HEK293 (cell line): Measurements from ENCODE around the gene NTSR2.

Experiments
- CTCF ChIP-seq: fragments of 450-650 bp; formaldehyde crosslinking; IDR thresholded peaks from 2 replicates; pipeline ENCODE4 v1.5.1; 2016; ENCODE audit warnings: missing biosample characterization, missing genetic modification characterization
- GLI4 ChIP-seq: fragments of 450-650 bp; formaldehyde crosslinking; IDR thresholded peaks from 2 replicates; pipeline ENCODE4 v1.5.1; 2016; ENCODE audit warnings: missing biosample characterization, missing genetic modification characterization
- GLIS1 ChIP-seq: fragments of 450-650 bp; formaldehyde crosslinking; IDR thresholded peaks from 2 replicates; pipeline ENCODE4 v1.5.1; 2016; ENCODE audit warnings: missing biosample characterization, missing genetic modification characterization
- KLF10 ChIP-seq: fragments of 450-650 bp; IDR thresholded peaks from 2 replicates; pipeline ENCODE4 v1.5.1; 2018; ENCODE audit warnings: missing biosample characterization, mild to moderate bottlenecking, missing genetic modification characterization
- PRDM4 ChIP-seq: fragments of 450-650 bp; formaldehyde crosslinking; IDR thresholded peaks from 2 replicates; pipeline ENCODE4 v1.5.1; 2017; ENCODE audit warnings: missing biosample characterization, missing genetic modification characterization
- YY1 ChIP-seq: fragments of 450-650 bp; formaldehyde crosslinking; IDR thresholded peaks from 2 replicates; pipeline ENCODE4 v1.5.1; 2018; ENCODE audit warnings: missing biosample characterization, missing genetic modification characterization
- ZBTB11 ChIP-seq: fragments of 450-650 bp; formaldehyde crosslinking; conservative IDR thresholded peaks from 2 replicates; pipeline ENCODE4 v1.5.1; 2016; ENCODE audit warnings: low read depth, missing biosample characterization, missing genetic modification characterization
- ZFP37 ChIP-seq: fragments of 450-650 bp; formaldehyde crosslinking; IDR thresholded peaks from 2 replicates; pipeline ENCODE4 v1.5.1; 2016; ENCODE audit warnings: missing biosample characterization, missing genetic modification characterization
- ZIC2 ChIP-seq: fragments of 450-650 bp; formaldehyde crosslinking; IDR thresholded peaks from 2 replicates; pipeline ENCODE4 v1.5.1; 2016; ENCODE audit warnings: missing biosample characterization, missing genetic modification characterization
- ZNF391 ChIP-seq: fragments of 450-650 bp; formaldehyde crosslinking; IDR thresholded peaks from 2 replicates; pipeline ENCODE4 v1.5.1; 2016; ENCODE audit warnings: low read depth, missing biosample characterization, missing genetic modification characterization, borderline replicate concordance
- ZNF561 ChIP-seq: fragments of 450-650 bp; IDR thresholded peaks from 2 replicates; pipeline ENCODE4 v1.5.1; 2018; ENCODE audit warnings: missing biosample characterization, missing genetic modification characterization, borderline replicate concordance
- ZNF776 ChIP-seq: fragments of 450-650 bp; formaldehyde crosslinking; IDR thresholded peaks from 2 replicates; pipeline ENCODE4 v1.5.0; 2017; ENCODE audit warnings: missing biosample characterization, missing genetic modification characterization, borderline replicate concordance
- ZNF785 ChIP-seq: fragments of 450-650 bp; formaldehyde crosslinking; IDR thresholded peaks from 2 replicates; pipeline ENCODE4 v1.5.1; 2016; ENCODE audit warnings: missing biosample characterization, missing genetic modification characterization
- TF ChIP-seq, protein P1 (sequence below): fragments of 450-650 bp; formaldehyde crosslinking; IDR thresholded peaks from 2 replicates; pipeline ENCODE4 v1.5.1; 2016; ENCODE audit warnings: missing biosample characterization, missing genetic modification characterization

DNA sequence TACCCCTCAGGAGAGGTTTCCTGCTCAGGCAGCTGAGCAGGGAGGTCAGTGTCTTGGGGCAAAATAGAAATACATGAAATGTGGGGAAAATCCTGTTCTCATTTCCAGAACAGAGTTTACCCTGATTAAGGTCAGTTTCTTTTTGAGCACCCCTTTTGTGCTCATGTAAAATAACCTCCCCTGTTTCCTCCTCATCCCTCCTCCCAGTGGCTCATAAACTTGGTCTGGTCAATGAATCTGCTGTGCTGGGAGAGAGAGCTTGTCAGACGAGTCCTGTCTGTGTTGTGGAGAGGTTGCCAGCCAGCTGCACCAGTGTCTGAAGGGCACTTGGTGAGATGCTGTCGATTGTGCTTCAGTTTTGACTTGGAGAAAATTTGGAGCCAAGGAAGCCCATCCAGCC lies 48.6 kb downstream of the NTSR2 start:
- no peak for TF ChIP-seq YY1
- no peak for TF ChIP-seq CTCF (tag by site-specific recombination)
- no peak for TF ChIP-seq ZNF561 (tag by site-specific recombination)
- no peak for TF ChIP-seq ZNF391 (tag by site-specific recombination)
- no peak for TF ChIP-seq GLIS1 (tag by site-specific recombination)
- TF ChIP-seq, protein P1, sequence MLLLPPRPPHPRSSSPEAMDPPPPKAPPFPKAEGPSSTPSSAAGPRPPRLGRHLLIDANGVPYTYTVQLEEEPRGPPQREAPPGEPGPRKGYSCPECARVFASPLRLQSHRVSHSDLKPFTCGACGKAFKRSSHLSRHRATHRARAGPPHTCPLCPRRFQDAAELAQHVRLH (tag by site-specific recombination), result no peak
- TF ChIP-seq ZIC2 (tag by site-specific recombination), result no peak
- TF ChIP-seq KLF10 (tag by site-specific recombination), result no peak
- no peak for TF ChIP-seq ZNF785 (tag by site-specific recombination)
- TF ChIP-seq GLI4, result no peak
- no peak for TF ChIP-seq ZBTB11 (tag by site-specific recombination)
- TF ChIP-seq PRDM4 (tag by site-specific recombination), result no peak
- no peak for TF ChIP-seq ZNF776
- TF ChIP-seq ZFP37 (tag by site-specific recombination), result no peak
